Activated CD4-positive, alpha-beta T cell treated with anti-CD3 and anti-CD28 coated beads, Interleukin-2, Interleukin-6, amounts not matched to agents 100 ng/mL and 50 ng/mL, durations not matched to agents 16 hours and 8 hours (primary cell): ENCODE data around the gene ZFYVE28.
"Not testable (repeated sequence)": the region's sequence is repeated elsewhere in the genome, so short reads cannot be mapped to it uniquely, and the experiment has no call there.

Experiments
- DNase-seq: peaks from one replicate; pipeline ENCODE4 v3.0.0-alpha.2; 2020

ZFYVE28 gene

GRCh38 chr4:2388429-2389182 is 29.8 kb downstream of the ZFYVE28 start:
- no peak for DNase-seq

GRCh38 chr4:2387829-2388228 is 30.6 kb downstream of the ZFYVE28 start:
- no peak for DNase-seq

- DNase-seq = no peak
Observed at GRCh38 chr4:2387218-2387617, 31.2 kb downstream of the ZFYVE28 start.

GRCh38 chr4:2386717-2387116 is 31.7 kb downstream of the ZFYVE28 start:
- DNase-seq = no peak

- DNase-seq = no peak
Observed at GRCh38 chr4:2385516-2385915, 32.9 kb downstream of the ZFYVE28 start.

GRCh38 chr4:2384245-2384644 is 34.2 kb downstream of the ZFYVE28 start:
- no peak for DNase-seq

GRCh38 chr4:2383760-2384159 is 34.7 kb downstream of the ZFYVE28 start:
- no peak for DNase-seq

- DNase-seq = not testable (repeated sequence)
Observed at GRCh38 chr4:2383220-2383631, 35.2 kb downstream of the ZFYVE28 start.

GRCh38 chr4:2382769-2383202 is 35.7 kb downstream of the ZFYVE28 start:
- DNase-seq = not testable (repeated sequence)

GRCh38 chr4:2380589-2380988 is 37.9 kb downstream of the ZFYVE28 start:
- not testable (repeated sequence) for DNase-seq

GRCh38 chr4:2378898-2379297 is 39.5 kb downstream of the ZFYVE28 start:
- no peak for DNase-seq

GRCh38 chr4:2378401-2378800 is 40.0 kb downstream of the ZFYVE28 start:
- DNase-seq = no peak

- DNase-seq = no peak
Observed at GRCh38 chr4:2377241-2377640, 41.2 kb downstream of the ZFYVE28 start.

- no peak for DNase-seq
Observed at GRCh38 chr4:2375427-2375826, 43.0 kb downstream of the ZFYVE28 start.

- DNase-seq = no peak
Observed at GRCh38 chr4:2373532-2373931, 44.9 kb downstream of the ZFYVE28 start.

- DNase-seq = no peak
Observed at GRCh38 chr4:2372488-2373030, 45.9 kb downstream of the ZFYVE28 start.

GRCh38 chr4:2371765-2372487 is 46.5 kb downstream of the ZFYVE28 start:
- DNase-seq = no peak

GRCh38 chr4:2370597-2371320 is 47.7 kb downstream of the ZFYVE28 start:
- no peak for DNase-seq

- no peak for DNase-seq
Observed at GRCh38 chr4:2368746-2369437, 49.6 kb downstream of the ZFYVE28 start.

GRCh38 chr4:2367626-2368025 is 50.8 kb downstream of the ZFYVE28 start:
- DNase-seq = no peak

GRCh38 chr4:2366252-2367192 is 51.9 kb downstream of the ZFYVE28 start:
- no peak for DNase-seq

GRCh38 chr4:2365913-2366210 is 52.6 kb downstream of the ZFYVE28 start:
- DNase-seq = no peak
